Activated CD8-positive, alpha-beta memory T cell treated with anti-CD3 and anti-CD28 coated beads for 48 hours (primary cell): ENCODE measurements around the gene PKIB.

Experiments
- DNase-seq, 3 experiments: peaks; one replicate each; pipeline ENCODE4 v3.0.0-alpha.2; 2020; ENCODE audit warnings: low read depth in 2 of 3, low spot score in 2 of 3

PKIB gene

DNA sequence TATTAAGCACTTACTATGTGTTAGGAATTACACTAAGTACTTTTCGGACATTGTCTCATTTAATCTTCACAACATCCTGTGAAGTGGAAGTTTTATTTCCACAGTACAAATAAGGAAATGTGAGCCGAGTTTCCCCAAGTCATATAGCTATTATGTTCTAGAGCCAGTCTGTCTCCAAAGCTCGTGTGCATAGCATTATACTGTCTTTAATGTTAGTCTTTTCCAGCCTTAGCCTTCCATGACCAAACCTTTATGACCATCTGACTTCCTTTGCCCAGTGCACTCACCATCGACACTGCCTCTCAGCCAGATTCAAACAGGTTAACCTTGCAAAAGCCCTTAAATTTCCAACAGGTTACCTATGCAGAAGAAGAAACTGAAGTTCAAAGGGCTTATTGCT lies 55.7 kb downstream of the PKIB start:
- no peak for DNase-seq

DNA sequence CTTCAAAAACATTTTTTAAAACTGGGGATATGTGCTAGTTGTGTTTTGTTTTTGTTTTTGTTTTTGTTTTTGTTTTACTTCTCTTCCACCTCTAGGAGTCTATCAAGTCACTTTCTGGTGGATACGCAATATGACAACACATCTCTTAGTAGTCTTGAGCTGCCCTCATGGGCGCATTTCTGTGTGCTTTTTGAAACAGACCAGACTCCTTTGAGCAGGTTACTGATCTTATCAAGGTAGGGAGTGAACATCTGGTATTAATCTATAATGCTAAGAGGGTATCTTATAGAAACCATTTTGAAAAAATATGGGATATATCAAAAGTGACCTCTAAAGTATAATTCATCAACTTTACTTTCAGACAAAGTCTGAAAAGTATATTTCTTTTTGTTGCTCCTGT lies 56.2 kb downstream of the PKIB start:
- no peak for DNase-seq

DNA sequence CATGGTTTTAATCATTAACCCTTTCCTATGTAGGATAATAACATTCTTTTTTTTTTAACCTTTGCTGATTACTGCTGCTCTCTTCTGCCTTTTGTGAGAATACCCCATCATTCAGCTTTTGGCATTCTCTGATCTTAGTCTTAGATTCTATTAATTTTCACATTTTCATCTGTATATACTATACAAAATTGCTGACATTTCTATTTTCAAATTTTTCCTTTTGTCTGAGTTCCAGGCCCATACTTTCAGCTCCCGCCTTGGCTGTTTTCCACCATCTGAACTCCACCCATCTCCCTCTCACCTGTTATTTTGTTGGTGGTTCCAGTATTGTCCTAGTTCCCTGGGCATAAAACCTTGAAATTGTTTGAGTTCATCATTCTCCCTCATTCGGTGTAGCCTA lies 59.2 kb downstream of the PKIB start:
- DNase-seq, result no peak

DNA sequence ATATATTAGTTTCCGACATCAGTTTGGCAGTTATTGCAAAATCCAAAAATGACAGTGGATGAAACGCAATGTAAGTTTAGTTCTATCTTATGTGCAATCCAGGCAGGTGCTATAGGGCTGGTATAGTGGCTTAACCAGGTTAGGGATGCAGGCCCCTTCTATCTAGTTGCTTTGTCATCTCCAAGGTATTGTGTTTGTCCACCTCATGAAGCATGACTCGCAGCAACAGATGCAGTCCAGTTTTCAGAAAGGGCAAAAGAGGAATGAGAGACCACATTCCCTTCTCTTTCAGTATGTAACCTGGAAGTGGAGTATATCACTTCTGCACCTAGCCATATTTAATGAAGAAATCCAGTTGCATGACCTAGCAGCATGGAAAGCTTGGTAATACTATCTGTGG lies 59.7 kb downstream of the PKIB start:
- DNase-seq, result no peak

DNA sequence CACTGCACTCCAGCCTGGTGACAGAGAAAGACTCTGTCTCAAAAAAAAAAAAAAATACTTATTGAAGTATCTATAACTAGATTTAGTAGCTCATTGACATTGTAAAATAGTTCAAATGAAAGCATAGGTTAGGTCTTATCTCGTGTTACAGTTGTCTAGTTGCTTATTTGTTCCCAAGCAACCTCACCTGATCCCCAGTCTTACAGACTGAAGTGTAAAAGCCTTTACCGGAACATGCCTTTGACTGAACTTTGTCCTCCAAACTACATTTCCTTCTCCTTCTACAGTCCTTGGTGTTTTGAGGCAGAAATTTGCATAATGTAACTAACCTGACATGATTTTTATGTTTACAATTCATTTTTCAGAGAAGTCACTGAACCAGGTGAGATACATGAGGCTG lies 61.0 kb downstream of the PKIB start:
- DNase-seq, result no peak

DNA sequence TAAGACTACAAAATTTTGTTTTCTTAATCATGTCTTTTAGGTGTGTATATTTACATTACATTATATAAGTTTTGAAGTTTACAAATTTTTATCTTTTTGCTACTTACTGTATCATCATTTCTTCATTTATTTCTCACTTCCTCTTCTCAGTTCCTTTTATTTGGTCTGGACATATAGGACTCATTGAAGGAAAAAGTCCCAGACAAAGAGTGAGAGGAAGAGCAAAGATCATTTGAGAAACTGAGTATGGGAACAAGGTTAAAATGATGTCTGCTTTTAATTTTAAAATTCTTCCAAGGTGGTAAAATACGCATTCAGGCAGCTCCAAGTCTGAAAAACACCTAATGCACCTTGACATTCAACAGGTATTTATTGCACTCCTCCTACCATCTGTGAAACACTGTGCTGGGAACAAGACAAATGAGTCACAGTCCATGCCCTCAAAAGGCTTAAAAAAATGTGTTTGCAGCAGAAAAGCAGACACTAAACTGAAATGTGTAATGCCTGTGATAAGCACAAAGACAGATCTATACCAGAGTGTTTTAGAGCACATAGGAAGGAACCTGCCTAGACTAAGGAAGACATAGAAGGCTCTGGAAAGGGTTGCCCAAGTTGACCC lies 63.2 kb downstream of the PKIB start:
- no peak for DNase-seq

DNA sequence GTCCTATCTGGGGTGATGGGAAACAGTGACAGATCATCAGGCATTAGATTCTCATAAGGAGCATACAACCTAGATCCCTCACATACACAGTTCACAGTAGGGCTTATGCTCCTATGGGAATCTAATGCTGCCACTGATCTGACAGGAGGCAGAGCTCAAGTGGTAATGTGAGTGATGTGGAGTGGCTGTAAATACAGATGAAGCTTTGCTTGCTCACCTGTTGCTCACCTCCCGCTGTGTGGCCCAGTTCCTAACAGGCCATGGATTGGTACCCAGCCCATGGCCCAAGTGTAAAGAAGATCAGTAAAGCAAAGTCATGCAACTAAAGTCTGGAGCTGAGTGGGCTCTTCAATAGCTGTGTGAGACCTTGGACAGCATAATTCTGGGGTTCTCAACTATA lies 65.9 kb downstream of the PKIB start:
- no peak for DNase-seq

DNA sequence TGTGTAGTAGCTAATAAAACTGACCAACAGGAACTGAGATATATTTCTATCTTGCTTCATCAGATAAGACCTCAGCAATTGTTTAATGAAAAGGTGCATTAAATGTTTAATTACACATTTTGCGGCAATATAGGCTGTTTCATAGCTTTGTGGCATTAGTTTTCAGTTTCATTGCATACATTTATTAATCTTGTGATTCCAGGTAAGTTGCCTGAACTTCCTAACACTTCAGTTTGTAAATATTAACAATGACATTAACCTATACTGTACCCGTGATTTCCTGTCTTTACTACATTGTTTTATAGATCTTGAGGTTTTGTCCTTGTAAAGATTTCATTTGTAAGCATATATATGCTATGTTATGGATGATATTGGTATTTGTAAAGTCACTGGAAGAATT lies 66.5 kb downstream of the PKIB start:
- DNase-seq, result no peak

DNA sequence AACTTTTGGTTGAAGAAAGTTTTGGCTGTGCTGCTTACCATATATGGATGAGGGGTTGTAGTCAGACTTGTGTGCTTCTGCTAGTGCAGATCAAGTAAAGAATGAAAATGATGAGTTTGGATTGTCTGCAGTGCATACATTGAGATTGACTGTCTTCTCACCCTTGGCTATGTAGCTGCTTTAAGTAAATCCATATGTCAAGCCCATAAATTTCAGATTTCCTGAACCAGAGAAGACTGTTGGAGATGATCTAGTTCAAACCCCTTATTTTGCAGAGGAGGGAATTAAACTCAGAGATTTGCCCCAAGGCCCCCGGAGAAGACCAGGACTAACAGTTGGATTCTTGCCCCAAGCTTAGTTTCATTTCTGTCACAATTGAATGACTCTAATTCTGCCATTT lies 67.2 kb downstream of the PKIB start:
- no peak for DNase-seq

DNA sequence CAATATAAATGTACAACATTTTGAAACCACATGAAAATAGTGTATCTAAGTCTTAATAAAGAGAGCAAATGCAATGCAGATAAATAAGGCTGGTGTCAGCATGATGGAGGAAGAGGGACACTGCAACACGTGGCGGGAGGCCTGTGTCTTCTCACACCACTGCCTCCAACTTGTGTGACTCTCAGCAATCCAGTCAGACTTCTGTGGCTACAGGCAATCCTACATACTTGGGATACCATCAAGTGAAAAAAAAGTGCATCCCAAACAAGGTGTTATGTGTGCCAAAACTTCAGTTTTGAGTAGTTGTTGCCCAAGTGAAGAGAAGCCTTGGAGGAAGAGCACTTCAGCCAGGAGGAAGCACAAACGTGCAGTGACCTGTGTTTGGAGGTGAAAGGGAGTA lies 68.6 kb downstream of the PKIB start:
- DNase-seq, result no peak

DNA sequence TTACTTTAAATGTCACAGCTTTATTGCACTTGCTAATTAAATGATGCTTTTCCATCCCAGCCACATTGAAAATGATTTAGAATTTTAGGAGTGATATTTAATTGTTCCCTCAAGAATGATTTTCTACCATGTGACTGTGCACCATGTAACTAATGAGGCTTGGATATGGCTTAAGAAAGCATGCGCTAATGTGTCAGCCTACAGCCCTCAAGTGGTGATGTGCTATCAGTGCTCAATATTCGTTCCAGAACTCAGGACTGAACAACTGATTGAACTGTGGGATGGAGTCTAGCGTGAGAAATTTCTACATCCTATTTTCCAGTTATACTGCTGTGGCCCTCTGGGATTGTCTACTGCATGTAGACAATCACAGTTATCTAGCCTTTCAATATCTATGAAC lies 71.5 kb downstream of the PKIB start:
- no peak for DNase-seq

DNA sequence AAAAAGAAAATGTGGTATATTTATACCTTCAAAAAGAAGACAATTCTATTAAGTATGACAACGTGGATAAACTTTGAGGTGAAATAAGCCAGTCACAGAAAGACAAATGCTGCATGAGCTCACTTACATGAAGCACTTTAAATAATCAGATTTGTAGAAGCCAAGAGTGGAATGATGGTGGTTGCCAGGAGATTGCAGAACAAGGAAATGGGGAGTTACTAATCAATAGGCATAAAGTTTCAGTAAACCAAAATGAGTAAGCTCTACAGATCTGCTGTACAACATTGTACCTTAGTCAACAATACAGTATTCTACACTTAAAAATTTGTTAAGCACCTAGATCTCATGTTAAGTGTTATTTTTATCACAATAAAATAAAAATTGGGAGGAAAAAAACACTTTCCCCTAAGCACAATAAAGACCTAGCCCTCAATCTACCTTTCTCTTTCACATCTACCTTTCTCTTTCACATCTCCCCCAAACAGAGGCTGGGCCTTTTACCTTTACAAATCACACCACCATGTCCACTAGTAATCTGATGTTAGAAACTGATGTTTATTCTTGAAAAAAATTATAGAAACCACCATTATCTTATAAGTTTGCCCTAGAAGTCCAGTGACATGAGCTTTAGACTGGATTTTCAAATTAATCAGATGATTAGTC lies 73.9 kb downstream of the PKIB start:
- DNase-seq, result no peak

DNA sequence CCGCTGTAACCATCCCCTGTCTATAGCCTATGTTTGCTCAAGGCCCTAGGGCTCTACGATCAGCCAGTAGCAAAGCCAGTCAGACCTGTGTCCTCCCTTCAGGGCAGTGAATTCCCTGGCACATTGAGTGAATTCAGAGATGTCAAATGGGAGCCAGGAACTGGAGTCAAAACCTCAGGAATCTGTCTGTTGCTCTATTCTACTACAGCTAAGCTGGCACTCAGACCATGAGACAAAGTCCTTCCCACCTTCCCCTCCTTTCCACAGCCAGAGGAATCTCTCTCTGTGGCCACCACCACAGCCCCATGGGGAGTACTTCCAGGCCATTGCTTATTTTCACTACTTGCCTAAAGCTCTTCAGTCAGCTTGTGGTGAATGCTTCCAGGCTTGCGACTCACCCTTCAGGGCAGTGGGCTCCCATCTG lies 82.0 kb downstream of the PKIB start:
- no peak for DNase-seq

DNA sequence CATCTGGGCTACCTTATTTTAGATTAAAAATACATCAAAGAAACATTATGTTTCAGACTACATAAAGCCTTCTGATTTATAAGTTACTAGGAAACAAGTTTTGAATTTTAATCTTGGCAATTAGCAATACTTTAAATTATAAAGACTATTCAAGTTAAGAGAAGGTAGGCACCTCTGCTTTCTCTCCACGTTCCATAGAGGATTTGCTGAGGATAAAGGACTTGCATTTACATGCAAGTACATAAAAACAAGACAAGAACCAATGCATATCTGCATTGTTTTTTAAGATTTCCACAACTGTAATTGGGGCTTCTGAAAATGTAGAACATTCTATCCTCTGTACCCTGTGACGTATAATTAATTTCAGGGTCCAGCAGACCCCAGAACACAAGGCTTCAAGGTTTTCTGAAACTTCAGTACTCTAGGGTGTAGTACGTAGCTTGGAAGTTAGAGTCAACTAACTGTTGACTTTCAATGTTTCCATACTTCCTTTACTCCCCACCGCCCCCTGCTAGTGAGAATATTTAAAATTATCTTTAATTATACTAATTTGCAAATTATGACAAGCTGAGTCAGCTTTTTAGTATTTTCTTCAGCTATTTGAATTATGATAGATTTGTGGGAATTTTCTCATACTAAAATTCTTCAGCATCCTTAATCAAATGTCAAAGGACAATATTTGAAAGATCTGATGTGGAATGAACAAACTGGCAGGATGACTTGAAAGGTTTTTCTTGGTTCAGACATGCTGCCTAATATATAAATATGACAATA lies 82.8 kb downstream of the PKIB start:
- DNase-seq, result no peak

DNA sequence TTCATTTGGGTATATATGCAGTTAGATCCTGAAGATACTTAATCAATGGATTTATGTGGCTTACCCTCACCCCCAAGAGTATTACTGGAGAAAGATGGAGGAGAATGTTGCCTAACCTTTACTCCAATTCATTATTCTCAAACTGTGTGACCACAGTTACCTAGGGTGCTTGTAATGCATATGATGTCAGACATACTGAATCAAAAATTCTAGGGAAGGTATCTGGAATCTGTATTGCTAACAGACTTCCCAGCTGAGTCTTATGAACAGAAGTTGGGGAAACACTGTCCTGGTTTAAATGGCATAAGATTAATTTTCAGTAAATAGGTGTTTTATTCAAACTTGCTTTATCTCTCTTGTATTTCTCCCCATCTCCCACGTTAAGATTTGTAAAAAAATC lies 83.9 kb downstream of the PKIB start:
- DNase-seq, result no peak

DNA sequence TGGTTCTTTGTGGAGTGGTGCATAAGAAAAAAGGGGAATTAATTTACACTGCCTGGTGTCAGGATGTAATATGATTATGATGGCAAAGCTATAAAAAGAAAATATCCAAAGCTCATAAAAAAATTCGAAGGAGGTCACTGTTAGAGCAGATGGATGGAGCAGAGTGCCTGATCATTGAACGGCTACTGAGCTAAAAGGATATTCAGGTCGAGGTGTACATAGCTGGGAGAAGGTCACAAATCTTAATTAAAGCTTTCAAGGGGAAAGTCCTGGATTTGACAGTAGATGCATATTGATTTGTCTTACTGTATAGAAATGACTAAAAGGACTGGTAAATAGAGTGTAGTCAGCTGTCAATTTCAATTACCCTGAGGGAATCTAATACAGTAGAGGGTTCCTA lies 84.4 kb downstream of the PKIB start:
- DNase-seq, result no peak

DNA sequence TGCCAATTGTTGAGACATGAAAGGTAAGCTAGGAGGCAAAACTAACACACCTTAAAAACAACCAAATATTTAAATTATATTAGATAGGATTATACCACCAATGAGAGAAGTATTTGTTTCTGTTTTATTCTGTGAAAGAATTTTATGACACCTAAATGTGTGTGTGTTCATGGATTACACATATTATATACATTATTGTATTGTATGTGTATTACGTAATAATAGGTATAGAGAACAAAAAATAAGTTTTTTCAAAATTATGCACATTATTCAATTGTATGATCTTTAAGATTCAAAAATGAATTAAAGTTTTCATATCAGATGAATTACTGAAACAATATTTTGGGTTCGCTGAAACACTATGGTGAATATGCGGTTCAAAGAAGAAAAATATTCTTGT lies 85.0 kb downstream of the PKIB start:
- no peak for DNase-seq

DNA sequence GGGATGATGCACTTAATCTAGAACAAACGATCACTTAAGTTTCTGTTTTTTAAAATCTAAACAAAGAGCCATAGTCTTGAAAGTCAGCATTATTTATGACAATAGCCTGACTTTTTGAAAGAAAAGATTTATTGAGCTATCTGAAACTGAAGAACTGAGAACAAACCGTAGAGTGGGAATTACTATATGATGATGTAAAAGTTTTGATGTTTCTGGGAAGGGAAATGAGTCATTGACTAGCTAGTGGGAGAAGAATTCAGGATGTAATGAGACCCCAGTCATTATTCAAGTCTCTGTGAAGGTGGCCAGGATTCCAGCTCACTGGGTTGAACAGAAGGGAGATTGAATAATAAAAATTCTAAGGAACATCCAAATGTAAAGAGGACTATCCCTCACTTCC lies 85.9 kb downstream of the PKIB start:
- DNase-seq, result no peak

DNA sequence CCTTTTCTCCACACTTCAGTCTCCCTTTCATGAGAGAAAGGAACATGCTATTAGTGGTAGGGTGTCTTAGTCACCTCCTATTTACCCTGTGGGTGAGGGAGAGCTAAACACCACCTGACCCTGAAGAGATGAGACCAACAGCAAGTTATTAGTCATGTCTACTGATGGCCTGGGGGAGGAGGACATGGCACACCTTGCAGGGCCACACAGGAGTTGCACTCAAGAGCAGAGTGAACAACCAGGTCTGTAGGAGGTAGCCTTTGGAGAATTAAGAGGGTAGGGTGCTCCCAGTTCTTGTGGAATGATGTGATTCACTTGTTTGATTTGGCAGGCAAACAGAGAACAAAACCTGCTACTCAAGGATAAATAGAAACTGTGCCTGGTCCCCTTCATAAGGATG lies 86.6 kb downstream of the PKIB start:
- no peak for DNase-seq

DNA sequence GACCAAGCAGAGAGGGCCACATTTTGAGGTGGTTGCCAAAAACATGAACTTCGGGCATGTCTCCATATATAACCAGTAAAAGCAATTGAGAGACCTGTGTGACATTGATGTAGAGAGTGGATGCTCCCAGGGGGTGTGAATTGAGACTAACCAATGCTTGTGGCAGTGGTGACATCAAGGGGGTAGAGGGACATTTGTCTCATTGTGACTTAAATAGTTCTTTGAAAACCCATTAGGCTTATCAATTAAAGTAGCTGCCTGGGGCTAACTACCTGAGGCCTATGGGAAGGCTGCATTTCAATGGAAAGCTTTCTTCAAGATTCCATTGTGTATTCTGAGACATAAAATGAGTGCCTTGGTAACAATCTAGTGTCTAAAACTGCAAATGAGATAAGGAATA lies 87.3 kb downstream of the PKIB start:
- DNase-seq, result no peak

DNA sequence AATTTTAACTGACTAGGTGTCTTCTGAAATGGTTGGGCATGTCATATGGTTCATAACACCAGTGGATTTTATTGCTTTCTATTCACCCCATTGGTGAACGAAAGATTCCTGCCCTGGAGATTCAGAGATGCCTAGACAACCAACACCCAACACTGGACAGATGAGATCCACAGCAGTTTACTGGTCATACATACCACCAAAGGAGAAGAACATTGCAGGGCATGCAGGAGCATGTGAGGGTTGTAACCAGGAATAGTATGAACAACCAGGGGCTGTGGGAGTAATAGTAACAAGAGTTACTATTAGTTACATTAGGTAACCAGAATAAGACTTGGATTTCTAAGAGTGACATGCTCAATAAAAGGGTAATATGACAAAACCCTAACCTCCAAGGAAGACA lies 91.5 kb downstream of the PKIB start:
- DNase-seq, result no peak

DNA sequence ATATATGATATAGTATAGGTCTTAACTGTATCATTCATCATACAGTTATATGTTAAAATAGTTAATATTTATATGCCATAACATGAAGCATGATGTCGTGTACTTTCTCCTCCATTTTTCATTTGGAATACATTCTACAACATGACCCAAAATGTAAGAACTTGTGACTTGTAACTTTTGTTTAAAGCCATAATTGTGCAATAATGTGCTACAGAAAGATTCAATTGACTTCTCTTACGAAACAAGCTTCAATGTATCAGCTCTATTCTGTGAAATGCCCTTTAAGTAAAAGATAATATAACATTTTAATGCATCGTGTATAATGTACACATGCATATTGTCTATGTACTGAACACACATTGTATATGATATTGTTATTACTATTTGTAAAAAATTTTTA lies 92.6 kb downstream of the PKIB start:
- no peak for DNase-seq

DNA sequence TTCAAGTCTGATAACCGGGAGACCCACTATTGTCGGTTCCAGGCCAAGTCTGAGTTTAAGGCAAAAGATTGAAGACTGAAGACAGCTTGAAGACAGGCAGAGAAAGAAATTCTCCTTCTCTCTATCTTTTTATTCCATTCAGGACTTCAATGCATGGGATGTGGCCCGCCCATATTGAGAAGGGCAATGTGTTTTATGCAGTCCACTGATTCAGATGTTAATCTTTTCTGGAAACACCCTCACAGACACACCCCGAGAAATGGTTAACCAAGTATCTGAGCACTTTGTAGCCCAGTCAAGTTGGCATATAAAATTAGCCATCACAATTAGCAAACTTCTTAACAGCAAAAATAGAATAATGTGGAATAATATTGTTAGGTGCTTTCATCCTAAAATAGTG lies 93.9 kb downstream of the PKIB start:
- DNase-seq, result no peak
